Liver (tissue), 9 donors: ENCODE data around the gene WNT1. TPM values are rescaled to one million over a fixed set of nuclear protein-coding genes. Genes with fewer than 3 reads are reported as not detected.

ENCODE experiments used
- DNase-seq: peaks from one replicate; pipeline ENCODE4 v3.0.0-alpha.2; 2017; ENCODE audit warnings: low spot score
- H3K27ac ChIP-seq, 2 donors: one replicate each; pipeline ENCODE4 v1.7.0; 2013; ENCODE audit warnings: inconsistent platforms in 2 of 2, low read length in 2 of 2, control low read depth in 1 of 2, low read depth in 1 of 2, mild to moderate bottlenecking in 1 of 2
- H3K27me3 ChIP-seq, 4 donors: one replicate each; pipeline versions ENCODE4 v1.6.1 to v1.7.0; 2013; ENCODE audit warnings: low read length in 3 of 4, inconsistent platforms in 1 of 4, mild to moderate bottlenecking in 1 of 4, moderate library complexity in 1 of 4; ENCODE audit not compliant: control insufficient read depth in 4 of 4, insufficient read depth in 4 of 4
- H3K36me3 ChIP-seq, 4 donors: one replicate each; pipeline versions ENCODE4 v1.6.1 to v1.7.0; 2013; ENCODE audit warnings: low read length in 3 of 4, mild to moderate bottlenecking in 3 of 4, low read depth in 1 of 4, moderate library complexity in 1 of 4; ENCODE audit not compliant: control insufficient read depth in 4 of 4, insufficient read depth in 3 of 4
- H3K4me1 ChIP-seq, 4 donors: one replicate each; pipeline versions ENCODE4 v1.6.1 to v1.7.0; 2013; ENCODE audit warnings: low read length in 3 of 4, mild to moderate bottlenecking in 3 of 4, moderate library complexity in 1 of 4; ENCODE audit not compliant: control insufficient read depth in 4 of 4, insufficient read depth in 4 of 4
- H3K4me3 ChIP-seq, 3 donors: one replicate each; pipeline versions ENCODE4 v1.6.1 to v1.7.0; 2013; ENCODE audit warnings: low read length in 3 of 3, control low read depth in 1 of 3, low read depth in 1 of 3, mild to moderate bottlenecking in 1 of 3
- H3K9ac ChIP-seq, 2 donors: one replicate each; pipeline ENCODE4 v1.7.0; 2013; ENCODE audit warnings: low read length in 2 of 2, mild to moderate bottlenecking in 2 of 2, moderate library complexity in 2 of 2, control low read depth in 1 of 2, low read depth in 1 of 2
- H3K9me3 ChIP-seq, 4 donors: one replicate each; pipeline versions ENCODE4 v1.6.1 to v1.7.0; 2013; ENCODE audit warnings: low read length in 3 of 4; ENCODE audit not compliant: control insufficient read depth in 4 of 4
- EGR1 ChIP-seq, 2 donors: IDR thresholded peaks; 2 replicates each; pipeline ENCODE4 v1.6.1; 2016 to 2018; ENCODE audit warnings: antibody characterized with exemption in 2 of 2, low read depth in 2 of 2
- FOXA1 ChIP-seq: IDR thresholded peaks from 2 replicates; pipeline ENCODE4 v1.6.1; 2016; ENCODE audit warnings: antibody characterized with exemption
- FOXA2 ChIP-seq: IDR thresholded peaks from 2 replicates; pipeline ENCODE4 v1.6.1; 2016; ENCODE audit warnings: antibody characterized with exemption
- GABPA ChIP-seq, 2 donors: IDR thresholded peaks in 1 of 2; conservative IDR thresholded peaks in 1 of 2; 2 replicates each; pipeline ENCODE4 v1.6.1; 2016; ENCODE audit warnings: antibody characterized with exemption in 2 of 2, mild to moderate bottlenecking in 1 of 2, moderate library complexity in 1 of 2
- HNF4G ChIP-seq: IDR thresholded peaks from 2 replicates; pipeline ENCODE4 v1.6.1; 2016; ENCODE audit warnings: antibody characterized with exemption
- NR2F2 ChIP-seq: IDR thresholded peaks from 2 replicates; pipeline ENCODE4 v1.6.1; 2016; ENCODE audit warnings: antibody characterized with exemption
- RAD21 ChIP-seq, 2 donors: IDR thresholded peaks; 2 replicates each; pipeline ENCODE4 v1.6.1; 2016; ENCODE audit warnings: antibody characterized with exemption in 2 of 2, mild to moderate bottlenecking in 2 of 2
- RXRA ChIP-seq, 2 donors: IDR thresholded peaks; 2 replicates each; pipeline ENCODE4 v1.6.1; 2017 to 2018; ENCODE audit warnings: antibody characterized with exemption in 2 of 2, mild to moderate bottlenecking in 1 of 2
- TAF1 ChIP-seq: conservative IDR thresholded peaks from 2 replicates; pipeline ENCODE4 v1.6.1; 2016; ENCODE audit warnings: antibody characterized with exemption, mild to moderate bottlenecking
- YY1 ChIP-seq: IDR thresholded peaks from 2 replicates; pipeline ENCODE4 v1.6.1; 2016; ENCODE audit warnings: antibody characterized with exemption, mild to moderate bottlenecking
- WGBS: extraction: QIAGEN DNeasy Blood & Tissue Kit; methylation state at CpG from one replicate; pipeline ENCODE4 v1.1.7; 2013; 5-methylcytosine and 5-hydroxymethylcytosine counted together
- polyA plus RNA-seq, 2 donors: library from polyadenylated mRNA; stranded (reverse) in 1 of 2; unstranded in 1 of 2; fragments of 200-250 nt in 1 of 2; fragments of >200 nt in 1 of 2; fragmentation: Nextera tagmentation in 1 of 2; extraction: Ambion mirVana in 1 of 2; gene quantifications; one replicate each; pipeline versions ENCODE4 v1.2.1 to v1.2.3, GENCODE V29; 2013 to 2015
- total RNA-seq, 2 donors: library from RNA; depleted of rRNA; stranded (reverse); fragments of >200 nt; gene quantifications; one replicate each; pipeline ENCODE4 v1.2.3, GENCODE V29; 2014
- TF ChIP-seq, protein P1 (sequence below): fragments of 150-350 bp; IDR thresholded peaks from 2 replicates; pipeline ENCODE4 v1.5.1; 2017; ENCODE audit warnings: improper control_type of control experiment, low read depth, low read length; ENCODE audit not compliant: missing input control
- TF ChIP-seq, protein P2 (sequence below): IDR thresholded peaks from 2 replicates; pipeline ENCODE4 v1.6.1; 2016; ENCODE audit warnings: antibody characterized with exemption
- TF ChIP-seq, protein P3 (sequence below): IDR thresholded peaks from 2 replicates; pipeline ENCODE4 v1.6.1; 2016; ENCODE audit warnings: antibody characterized with exemption
- TF ChIP-seq, protein P4 (sequence below): IDR thresholded peaks from 2 replicates; pipeline ENCODE4 v1.6.1; 2016; ENCODE audit warnings: antibody characterized with exemption
- TF ChIP-seq, protein P5 (sequence below): IDR thresholded peaks from 2 replicates; pipeline ENCODE4 v1.6.1; 2016; ENCODE audit warnings: antibody characterized with exemption, mild to moderate bottlenecking
- donor health status: healthy.
- donor health status: healthy.
- donor health status: healthy.
- donor health status: healthy.
- donor health status: healthy.

Gene WNT1
- total and polyA plus RNA-seq, 4 donors, result not detected

DNA sequence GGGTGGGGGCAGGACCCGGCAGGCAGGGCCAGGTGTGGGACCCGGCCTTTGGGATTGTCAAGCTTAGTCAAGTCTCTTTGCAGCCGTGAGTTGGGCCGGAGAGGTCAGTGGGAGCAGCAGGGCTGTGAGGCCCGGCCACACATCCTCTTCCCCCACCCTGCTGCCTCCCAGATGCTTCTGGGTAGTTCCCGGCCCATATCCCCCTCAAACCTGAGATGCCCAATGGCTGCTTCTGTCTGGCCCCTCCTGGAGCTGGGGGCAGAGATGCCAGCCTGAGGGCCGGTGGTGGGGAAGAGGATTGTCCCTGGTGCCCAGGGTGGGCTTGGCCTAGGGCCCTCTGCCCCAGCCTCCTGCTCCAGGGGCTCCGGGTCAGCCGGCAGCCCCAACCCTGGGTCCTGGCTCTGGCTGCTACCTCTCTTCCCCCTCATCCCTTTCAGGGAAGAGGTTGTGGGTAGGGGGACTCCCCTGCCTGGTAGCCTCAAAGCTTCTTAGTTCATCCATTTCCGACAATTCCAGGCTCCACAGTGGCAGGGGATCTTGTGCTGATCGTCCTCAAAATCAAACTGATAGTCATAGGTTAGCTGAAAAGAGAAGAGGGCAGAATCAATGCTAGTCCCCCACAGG, 43.3 kb downstream of the WNT1 start:
- Histone ChIP-seq H3K4me3 (no peak overlapping the region), H3K27ac (no peak overlapping the region), H3K27me3 (no peaks in the 10 kb centered on the region), H3K9ac (no peak overlapping the region), H3K9me3 (no peaks in the 10 kb centered on the region), H3K4me1 (peaks cover 4 to 16% (median 9%) of the 10 kb centered on the region in 4 donors), H3K36me3 (peaks cover 15 to 50% (median 44%) of the 10 kb centered on the region in 4 donors)
- no peak for DNase-seq
- TF ChIP-seq, protein P1, sequence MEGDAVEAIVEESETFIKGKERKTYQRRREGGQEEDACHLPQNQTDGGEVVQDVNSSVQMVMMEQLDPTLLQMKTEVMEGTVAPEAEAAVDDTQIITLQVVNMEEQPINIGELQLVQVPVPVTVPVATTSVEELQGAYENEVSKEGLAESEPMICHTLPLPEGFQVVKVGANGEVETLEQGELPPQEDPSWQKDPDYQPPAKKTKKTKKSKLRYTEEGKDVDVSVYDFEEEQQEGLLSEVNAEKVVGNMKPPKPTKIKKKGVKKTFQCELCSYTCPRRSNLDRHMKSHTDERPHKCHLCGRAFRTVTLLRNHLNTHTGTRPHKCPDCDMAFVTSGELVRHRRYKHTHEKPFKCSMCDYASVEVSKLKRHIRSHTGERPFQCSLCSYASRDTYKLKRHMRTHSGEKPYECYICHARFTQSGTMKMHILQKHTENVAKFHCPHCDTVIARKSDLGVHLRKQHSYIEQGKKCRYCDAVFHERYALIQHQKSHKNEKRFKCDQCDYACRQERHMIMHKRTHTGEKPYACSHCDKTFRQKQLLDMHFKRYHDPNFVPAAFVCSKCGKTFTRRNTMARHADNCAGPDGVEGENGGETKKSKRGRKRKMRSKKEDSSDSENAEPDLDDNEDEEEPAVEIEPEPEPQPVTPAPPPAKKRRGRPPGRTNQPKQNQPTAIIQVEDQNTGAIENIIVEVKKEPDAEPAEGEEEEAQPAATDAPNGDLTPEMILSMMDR, result no peak
- no peak for TF ChIP-seq RXRA (IDR thresholded peaks at IDR 0.05)
- TF ChIP-seq, protein P2, sequence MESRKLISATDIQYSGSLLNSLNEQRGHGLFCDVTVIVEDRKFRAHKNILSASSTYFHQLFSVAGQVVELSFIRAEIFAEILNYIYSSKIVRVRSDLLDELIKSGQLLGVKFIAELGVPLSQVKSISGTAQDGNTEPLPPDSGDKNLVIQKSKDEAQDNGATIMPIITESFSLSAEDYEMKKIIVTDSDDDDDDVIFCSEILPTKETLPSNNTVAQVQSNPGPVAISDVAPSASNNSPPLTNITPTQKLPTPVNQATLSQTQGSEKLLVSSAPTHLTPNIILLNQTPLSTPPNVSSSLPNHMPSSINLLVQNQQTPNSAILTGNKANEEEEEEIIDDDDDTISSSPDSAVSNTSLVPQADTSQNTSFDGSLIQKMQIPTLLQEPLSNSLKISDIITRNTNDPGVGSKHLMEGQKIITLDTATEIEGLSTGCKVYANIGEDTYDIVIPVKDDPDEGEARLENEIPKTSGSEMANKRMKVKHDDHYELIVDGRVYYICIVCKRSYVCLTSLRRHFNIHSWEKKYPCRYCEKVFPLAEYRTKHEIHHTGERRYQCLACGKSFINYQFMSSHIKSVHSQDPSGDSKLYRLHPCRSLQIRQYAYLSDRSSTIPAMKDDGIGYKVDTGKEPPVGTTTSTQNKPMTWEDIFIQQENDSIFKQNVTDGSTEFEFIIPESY, result no peak
- TF ChIP-seq EGR1 (IDR thresholded peaks at IDR 0.05; ENCODE audit: low read depth in 2 of 2), result no peak
- no peak for TF ChIP-seq RAD21 (IDR thresholded peaks at IDR 0.05)
- TF ChIP-seq HNF4G, result no peak
- TF ChIP-seq FOXA1, result no peak
- TF ChIP-seq, protein P3, sequence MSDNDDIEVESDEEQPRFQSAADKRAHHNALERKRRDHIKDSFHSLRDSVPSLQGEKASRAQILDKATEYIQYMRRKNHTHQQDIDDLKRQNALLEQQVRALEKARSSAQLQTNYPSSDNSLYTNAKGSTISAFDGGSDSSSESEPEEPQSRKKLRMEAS, result no peak
- TF ChIP-seq YY1, result no peak
- TF ChIP-seq TAF1, result no peak
- TF ChIP-seq NR2F2, result no peak
- TF ChIP-seq, protein P4, sequence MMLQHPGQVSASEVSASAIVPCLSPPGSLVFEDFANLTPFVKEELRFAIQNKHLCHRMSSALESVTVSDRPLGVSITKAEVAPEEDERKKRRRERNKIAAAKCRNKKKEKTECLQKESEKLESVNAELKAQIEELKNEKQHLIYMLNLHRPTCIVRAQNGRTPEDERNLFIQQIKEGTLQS, result no peak
- no peak for TF ChIP-seq GABPA (IDR thresholded peaks at IDR 0.05 in 1 of 2, conservative IDR thresholded peaks at IDR 0.05 in 1 of 2)
- no peak for TF ChIP-seq FOXA2
- TF ChIP-seq, protein P5, sequence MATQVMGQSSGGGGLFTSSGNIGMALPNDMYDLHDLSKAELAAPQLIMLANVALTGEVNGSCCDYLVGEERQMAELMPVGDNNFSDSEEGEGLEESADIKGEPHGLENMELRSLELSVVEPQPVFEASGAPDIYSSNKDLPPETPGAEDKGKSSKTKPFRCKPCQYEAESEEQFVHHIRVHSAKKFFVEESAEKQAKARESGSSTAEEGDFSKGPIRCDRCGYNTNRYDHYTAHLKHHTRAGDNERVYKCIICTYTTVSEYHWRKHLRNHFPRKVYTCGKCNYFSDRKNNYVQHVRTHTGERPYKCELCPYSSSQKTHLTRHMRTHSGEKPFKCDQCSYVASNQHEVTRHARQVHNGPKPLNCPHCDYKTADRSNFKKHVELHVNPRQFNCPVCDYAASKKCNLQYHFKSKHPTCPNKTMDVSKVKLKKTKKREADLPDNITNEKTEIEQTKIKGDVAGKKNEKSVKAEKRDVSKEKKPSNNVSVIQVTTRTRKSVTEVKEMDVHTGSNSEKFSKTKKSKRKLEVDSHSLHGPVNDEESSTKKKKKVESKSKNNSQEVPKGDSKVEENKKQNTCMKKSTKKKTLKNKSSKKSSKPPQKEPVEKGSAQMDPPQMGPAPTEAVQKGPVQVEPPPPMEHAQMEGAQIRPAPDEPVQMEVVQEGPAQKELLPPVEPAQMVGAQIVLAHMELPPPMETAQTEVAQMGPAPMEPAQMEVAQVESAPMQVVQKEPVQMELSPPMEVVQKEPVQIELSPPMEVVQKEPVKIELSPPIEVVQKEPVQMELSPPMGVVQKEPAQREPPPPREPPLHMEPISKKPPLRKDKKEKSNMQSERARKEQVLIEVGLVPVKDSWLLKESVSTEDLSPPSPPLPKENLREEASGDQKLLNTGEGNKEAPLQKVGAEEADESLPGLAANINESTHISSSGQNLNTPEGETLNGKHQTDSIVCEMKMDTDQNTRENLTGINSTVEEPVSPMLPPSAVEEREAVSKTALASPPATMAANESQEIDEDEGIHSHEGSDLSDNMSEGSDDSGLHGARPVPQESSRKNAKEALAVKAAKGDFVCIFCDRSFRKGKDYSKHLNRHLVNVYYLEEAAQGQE, result no peak
- 90% methylated on average over 11 of the region's 11 CpGs for WGBS
